Panc1 (cell line): Measurements from ENCODE around the gene TMEM108. TPM values are rescaled to one million over a fixed set of nuclear protein-coding genes. Genes with fewer than 3 reads are reported as not detected.

ENCODE experiments used
- ATAC-seq: fragments of 200-7000 bp; cut with Tn5 transposase; 2 replicates; pipeline ENCODE4 v1.9.1; 2020; ENCODE audit warnings: mild to moderate bottlenecking, moderate library complexity
- BruUV-seq: library from RNA; stranded (reverse); fragments of 400-500 nt; replicated peaks from 2 replicates; lab custom pipeline; 2021; lab: Mats Ljungman, UMichigan
- CTCF ChIA-PET: fragments of 300-600 bp; sonication (Branson Sonifier 250); formaldehyde crosslinking; loops from one replicate; lab custom pipeline; 2022; ENCODE audit warnings: antibody characterized with exemption; lab: Charles Lee
- POLR2A ChIA-PET: fragments of 300-600 bp; sonication (Branson Sonifier 250); formaldehyde crosslinking; loops from one replicate; lab custom pipeline; 2022; ENCODE audit warnings: antibody characterized with exemption; lab: Charles Lee
- DNase-seq: peaks from one replicate; pipeline ENCODE4 v3.0.0-alpha.2; 2010; ENCODE audit warnings: low read depth, low spot score
- H3K27ac ChIP-seq: 2 replicates; pipeline ENCODE4 v1.5.1; 2011; ENCODE audit warnings: mild to moderate bottlenecking, low read length, inconsistent platforms
- H3K27me3 ChIP-seq: fragments of 200-500 bp; sonication (Bioruptor generic); 2 replicates; pipeline ENCODE4 v1.6.0; 2014; ENCODE audit warnings: low read length, inconsistent platforms; ENCODE audit not compliant: control insufficient read depth, insufficient read depth
- H3K36me3 ChIP-seq: fragments of 200-500 bp; sonication (Bioruptor generic); 2 replicates; pipeline ENCODE4 v1.5.1; 2014; ENCODE audit warnings: inconsistent platforms, mild to moderate bottlenecking, low read length, moderate library complexity; ENCODE audit not compliant: control insufficient read depth, insufficient read depth
- H3K4me1 ChIP-seq: 2 replicates; pipeline ENCODE4 v1.5.1; 2011; ENCODE audit warnings: inconsistent platforms, mild to moderate bottlenecking, low read length, moderate library complexity; ENCODE audit not compliant: control insufficient read depth, insufficient read depth
- H3K4me3 ChIP-seq, 2 experiments: 2 replicates each; pipeline ENCODE4 v1.5.1; 2011 to 2012; ENCODE audit warnings: low read depth in 2 of 2, low read length in 2 of 2, mild to moderate bottlenecking in 2 of 2, inconsistent platforms in 1 of 2, moderate library complexity in 1 of 2
- H3K9me3 ChIP-seq: fragments of 200-500 bp; sonication (Bioruptor generic); 2 replicates; pipeline ENCODE4 v1.5.1; 2014; ENCODE audit warnings: low read depth, mild to moderate bottlenecking, inconsistent platforms, low read length, moderate library complexity; ENCODE audit not compliant: control insufficient read depth, insufficient read depth
- POLR2AphosphoS5 ChIP-seq: IDR thresholded peaks from 2 replicates; pipeline ENCODE4 v1.6.1; 2012; ENCODE audit warnings: mild to moderate bottlenecking, low read depth, low read length, moderate library complexity
- SIN3A ChIP-seq: IDR thresholded peaks from 2 replicates; pipeline ENCODE4 v1.6.1; 2012; ENCODE audit warnings: low read depth, mild to moderate bottlenecking, low read length, moderate library complexity, borderline replicate concordance; ENCODE audit not compliant: insufficient read depth
- TCF7L2 ChIP-seq: IDR thresholded peaks from 2 replicates; pipeline ENCODE4 v1.6.1; 2011; ENCODE audit warnings: mild to moderate bottlenecking, low read depth, low read length, inconsistent platforms
- in situ Hi-C: cut with HindIII; loops from 2 replicates; pipeline ENCODE4 v1.10.0; 2016; ENCODE audit warnings: low sequenced_read_pairs, low pct_unique_long_range_greater_than_20kb
- intact Hi-C: fragments of 100-400 bp; cut with micrococcal nuclease; formaldehyde crosslinking; loops from one replicate; pipeline ENCODE4 v1.10.0; 2022; ENCODE audit not compliant: unreplicated experiment
- total RNA-seq: library from RNA; stranded (reverse); gene quantifications from one replicate; pipeline ENCODE4 v1.2.1, GENCODE V29; 2021; ENCODE audit not compliant: unreplicated experiment
- TF ChIP-seq, protein P1 (sequence below), 2 experiments: IDR thresholded peaks; 2 replicates each; pipeline ENCODE4 v1.6.1; 2011 to 2012; ENCODE audit warnings: low read depth in 2 of 2, control low read depth in 1 of 2, low read length in 1 of 2, mild to moderate bottlenecking in 1 of 2, moderate library complexity in 1 of 2; ENCODE audit not compliant: insufficient read depth in 1 of 2
- TF ChIP-seq, protein P2 (sequence below): fragments of 450-650 bp; IDR thresholded peaks from 2 replicates; pipeline ENCODE4 v1.5.1; 2017; ENCODE audit warnings: mild to moderate bottlenecking

Gene TMEM108
- total RNA-seq, 1 experiment from 2014 or later = 0.41 TPM

GRCh38 chr3:133440652-133441051 lies 402.5 kb downstream of the TMEM108 start:
- Histone ChIP-seq H3K9me3 (no peaks in the 10 kb centered on the region), H3K27me3 (no peaks in the 10 kb centered on the region), H3K27ac (peak overlapping the region; percentile 92; the same call in 1 of the 2 replicates), H3K4me3 (no peak overlapping the region), H3K36me3 (no peaks in the 10 kb centered on the region), H3K4me1 (peaks cover 34% of the 10 kb centered on the region)
- ChIA-PET CTCF (no interaction called here), POLR2A (no interaction called here)
- in situ Hi-C loops = no loop called here
- no peak for DNase-seq
- no peak for ATAC-seq
- no TSS peak for BruUV-seq
- intact Hi-C loops = no loop called here
- TF ChIP-seq SIN3A (no peak), POLR2AphosphoS5 (no peak)
- TF ChIP-seq, protein P1, sequence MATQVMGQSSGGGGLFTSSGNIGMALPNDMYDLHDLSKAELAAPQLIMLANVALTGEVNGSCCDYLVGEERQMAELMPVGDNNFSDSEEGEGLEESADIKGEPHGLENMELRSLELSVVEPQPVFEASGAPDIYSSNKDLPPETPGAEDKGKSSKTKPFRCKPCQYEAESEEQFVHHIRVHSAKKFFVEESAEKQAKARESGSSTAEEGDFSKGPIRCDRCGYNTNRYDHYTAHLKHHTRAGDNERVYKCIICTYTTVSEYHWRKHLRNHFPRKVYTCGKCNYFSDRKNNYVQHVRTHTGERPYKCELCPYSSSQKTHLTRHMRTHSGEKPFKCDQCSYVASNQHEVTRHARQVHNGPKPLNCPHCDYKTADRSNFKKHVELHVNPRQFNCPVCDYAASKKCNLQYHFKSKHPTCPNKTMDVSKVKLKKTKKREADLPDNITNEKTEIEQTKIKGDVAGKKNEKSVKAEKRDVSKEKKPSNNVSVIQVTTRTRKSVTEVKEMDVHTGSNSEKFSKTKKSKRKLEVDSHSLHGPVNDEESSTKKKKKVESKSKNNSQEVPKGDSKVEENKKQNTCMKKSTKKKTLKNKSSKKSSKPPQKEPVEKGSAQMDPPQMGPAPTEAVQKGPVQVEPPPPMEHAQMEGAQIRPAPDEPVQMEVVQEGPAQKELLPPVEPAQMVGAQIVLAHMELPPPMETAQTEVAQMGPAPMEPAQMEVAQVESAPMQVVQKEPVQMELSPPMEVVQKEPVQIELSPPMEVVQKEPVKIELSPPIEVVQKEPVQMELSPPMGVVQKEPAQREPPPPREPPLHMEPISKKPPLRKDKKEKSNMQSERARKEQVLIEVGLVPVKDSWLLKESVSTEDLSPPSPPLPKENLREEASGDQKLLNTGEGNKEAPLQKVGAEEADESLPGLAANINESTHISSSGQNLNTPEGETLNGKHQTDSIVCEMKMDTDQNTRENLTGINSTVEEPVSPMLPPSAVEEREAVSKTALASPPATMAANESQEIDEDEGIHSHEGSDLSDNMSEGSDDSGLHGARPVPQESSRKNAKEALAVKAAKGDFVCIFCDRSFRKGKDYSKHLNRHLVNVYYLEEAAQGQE (IDR thresholded peaks at IDR 0.05; ENCODE audit: insufficient read depth in 1 of 2, low read depth in 2 of 2, low read length in 1 of 2) = no peak

GRCh38 chr3:133441867-133442270 lies 403.7 kb downstream of the TMEM108 start:
- peak overlapping the region; percentile 92 for H3K27ac ChIP-seq
- CTCF ChIA-PET = no interaction called here
- no peak for ATAC-seq
- H3K36me3 ChIP-seq = no peaks in the 10 kb centered on the region
- H3K27me3 ChIP-seq = no peaks in the 10 kb centered on the region
- TF ChIP-seq, protein P1 (IDR thresholded peaks at IDR 0.05; ENCODE audit: insufficient read depth in 1 of 2, low read depth in 2 of 2, low read length in 1 of 2) = no peak
- TF ChIP-seq TCF7L2 (no peak), POLR2AphosphoS5 (no peak), SIN3A (no peak)
- TF ChIP-seq, protein P2, sequence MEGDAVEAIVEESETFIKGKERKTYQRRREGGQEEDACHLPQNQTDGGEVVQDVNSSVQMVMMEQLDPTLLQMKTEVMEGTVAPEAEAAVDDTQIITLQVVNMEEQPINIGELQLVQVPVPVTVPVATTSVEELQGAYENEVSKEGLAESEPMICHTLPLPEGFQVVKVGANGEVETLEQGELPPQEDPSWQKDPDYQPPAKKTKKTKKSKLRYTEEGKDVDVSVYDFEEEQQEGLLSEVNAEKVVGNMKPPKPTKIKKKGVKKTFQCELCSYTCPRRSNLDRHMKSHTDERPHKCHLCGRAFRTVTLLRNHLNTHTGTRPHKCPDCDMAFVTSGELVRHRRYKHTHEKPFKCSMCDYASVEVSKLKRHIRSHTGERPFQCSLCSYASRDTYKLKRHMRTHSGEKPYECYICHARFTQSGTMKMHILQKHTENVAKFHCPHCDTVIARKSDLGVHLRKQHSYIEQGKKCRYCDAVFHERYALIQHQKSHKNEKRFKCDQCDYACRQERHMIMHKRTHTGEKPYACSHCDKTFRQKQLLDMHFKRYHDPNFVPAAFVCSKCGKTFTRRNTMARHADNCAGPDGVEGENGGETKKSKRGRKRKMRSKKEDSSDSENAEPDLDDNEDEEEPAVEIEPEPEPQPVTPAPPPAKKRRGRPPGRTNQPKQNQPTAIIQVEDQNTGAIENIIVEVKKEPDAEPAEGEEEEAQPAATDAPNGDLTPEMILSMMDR = no peak
- H3K9me3 ChIP-seq = no peaks in the 10 kb centered on the region
- BruUV-seq = no TSS peak
- in situ Hi-C loops = no loop called here
- intact Hi-C loops = no loop called here
- H3K4me1 ChIP-seq = peaks cover 37% of the 10 kb centered on the region
- H3K4me3 ChIP-seq = 0 out of 4 replicates have a peak overlapping the region, but pooled peaks of 1 of the 2 experiments have one; percentile 0
- no peak for DNase-seq
- POLR2A ChIA-PET = interaction anchor here (0.6 kb wide), 1 partner anchor 127 kb away, joined by 14 read pairs; no protein-coding TSS in a partner anchor
